GM10248 (cell line): ENCODE measurements around the gene CASP8.
A peak's percentile ranks its signal among the peaks of the same experiment; 100 is the strongest.

Source experiments
- CTCF ChIA-PET: fragments of 300-600 bp; sonication (Branson Sonifier 250); formaldehyde crosslinking; extraction: SDS; loops from one replicate; lab custom pipeline; 2021; ENCODE audit warnings: antibody characterized with exemption; lab: Yijun Ruan, JAX
- POLR2A ChIA-PET: fragments of 350-650 bp; sonication (Branson Sonifier 250); formaldehyde crosslinking; extraction: SDS; loops from one replicate; lab custom pipeline; 2020; ENCODE audit warnings: antibody characterized with exemption; lab: Yijun Ruan, JAX
- DNase-seq: peaks from one replicate; pipeline ENCODE4 v3.0.0; 2012; ENCODE audit errors: extremely low spot score
- CTCF ChIP-seq: IDR thresholded peaks from 2 replicates; pipeline ENCODE4 v1.5.1; 2012; ENCODE audit warnings: mild to moderate bottlenecking, low read depth; ENCODE audit errors: extremely low read depth, missing control alignments, control extremely low read depth

The CASP8 gene

GRCh38 chr2:201260302-201260800 lies at the start of gene CASP8:
CASP8 (plus strand) TSS chr2:201260536; CDS start chr2:201266487, 5,951 bp downstream.
- peak; percentile 52 for DNase-seq
- POLR2A ChIA-PET = interaction anchor here (0.6 to 1.3 kb wide), 2 partner anchors 18 to 27 kb away, joined by 4 to 6 read pairs; no protein-coding TSS in a partner anchor
- CTCF ChIA-PET = interaction anchor here (1.3 to 2.5 kb wide), 4 partner anchors 19 to 83 kb away, joined by 3 to 21 read pairs (median 10); no protein-coding TSS in a partner anchor
- TF ChIP-seq CTCF = no peak

GRCh38 chr2:201215963-201216362 lies 44.4 kb upstream of the CASP8 start:
- ChIA-PET POLR2A (no interaction called here), CTCF (interaction anchor here (1.5 kb wide), 1 partner anchor 16 kb away, joined by 3 read pairs; no protein-coding TSS in a partner anchor)
- DNase-seq = no peak
- TF ChIP-seq CTCF = no peak

- no peak for TF ChIP-seq CTCF
- ChIA-PET CTCF (interaction anchor here (0.8 kb wide), 1 partner anchor 24 kb away, joined by 3 read pairs; no protein-coding TSS in a partner anchor), POLR2A (no interaction called here)
- no peak for DNase-seq
Measured at GRCh38 chr2:201216918-201217317, 43.4 kb upstream of the CASP8 start.

DNA sequence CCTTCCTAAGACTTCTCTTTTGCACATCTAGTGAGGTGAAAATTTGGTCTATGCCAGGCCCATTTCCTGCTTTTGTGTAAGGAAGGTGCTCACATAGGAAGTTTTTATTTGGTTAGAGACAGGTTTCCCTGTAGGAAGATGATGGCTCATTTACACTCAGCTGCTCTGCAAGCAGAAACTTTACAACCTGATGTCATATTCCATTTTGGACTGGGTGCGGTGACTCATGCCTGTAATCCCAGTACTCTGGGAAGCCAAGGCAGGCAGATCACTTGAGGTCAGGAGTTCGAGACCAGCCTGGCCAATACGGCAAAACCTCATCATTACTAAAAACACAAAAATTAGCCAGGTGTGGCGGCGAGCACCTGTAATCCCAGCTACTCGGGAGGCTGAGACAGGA lies 41.6 kb upstream of the CASP8 start:
- ChIA-PET POLR2A (no interaction called here), CTCF (interaction anchor here (1.2 to 6.7 kb wide), 4 partner anchors 14 to 36 kb away, joined by 3 to 95 read pairs (median 6); partner anchors contain the start of gene CASP10)
- no peak for TF ChIP-seq CTCF
- no peak for DNase-seq

- no peak for TF ChIP-seq CTCF
- CTCF ChIA-PET = interaction anchor here (0.9 to 6.7 kb wide), 5 partner anchors 9 to 314 kb away, joined by 3 to 95 read pairs (median 6); partner anchors contain the start of gene CASP10
- no peak for DNase-seq
- POLR2A ChIA-PET = no interaction called here
Measured at GRCh38 chr2:201219328-201220096, 40.8 kb upstream of the CASP8 start.

- ChIA-PET CTCF (interaction anchor here (0.9 to 6.7 kb wide), 7 partner anchors 9 to 315 kb away, joined by 3 to 95 read pairs (median 4); partner anchors contain the start of gene CASP10), POLR2A (no interaction called here)
- no peak for DNase-seq
- TF ChIP-seq CTCF = no peak
Measured at GRCh38 chr2:201220102-201220570, 40.2 kb upstream of the CASP8 start.
